Fibroblast of villous mesenchyme (primary cell): ENCODE results near the gene CAD. TPM values are rescaled to one million over a fixed set of nuclear protein-coding genes. Genes with fewer than 3 reads are reported as not detected.

Experiments used
- DNase-seq: peaks from one replicate; pipeline ENCODE4 v3.0.0-alpha.2; 2010; ENCODE audit warnings: low read depth
- H3K4me3 ChIP-seq: 2 replicates; pipeline ENCODE4 v1.5.1; 2011; ENCODE audit warnings: low read depth, mild to moderate bottlenecking, low read length
- CTCF ChIP-seq: IDR thresholded peaks from 2 replicates; pipeline ENCODE4 v1.5.1; 2012; ENCODE audit warnings: low read depth, mild to moderate bottlenecking, low read length; ENCODE audit not compliant: insufficient read depth
- total RNA-seq: library from RNA; depleted of rRNA; stranded (reverse); fragments of >200 nt; gene quantifications from 2 replicates; pipeline ENCODE4 v1.2.3, GENCODE V29; 2012

CAD gene
- total RNA-seq, 1 donor, result 32.4 TPM

GRCh38 chr2:27288610-27289009, 71.4 kb downstream of the CAD start:
- H3K4me3 ChIP-seq, result no peak overlapping the region
- no peak for DNase-seq
- TF ChIP-seq CTCF, result no peak

- no peak for DNase-seq
- TF ChIP-seq CTCF, result no peak
- H3K4me3 ChIP-seq, result no peak overlapping the region
Observed at GRCh38 chr2:27290549-27290948, 73.4 kb downstream of the CAD start.

- no peak for DNase-seq
- TF ChIP-seq CTCF, result no peak
- no peak overlapping the region for H3K4me3 ChIP-seq
Observed at GRCh38 chr2:27291865-27292264, 74.7 kb downstream of the CAD start.

Other genes with a start within 250 kb of the CAD start
- gene MAPRE3, start 246.7 kb upstream of the CAD start, total RNA-seq, result 3.5 TPM in 2 replicates
- 57.7 and 70.4 TPM in 2 replicates for gene TMEM214, start 184.4 kb upstream of the CAD start, total RNA-seq
- gene AGBL5, start 165.7 kb upstream of the CAD start, total RNA-seq, result 27.7 and 35.0 TPM in 2 replicates
- 239 and 282 TPM in 2 replicates for gene OST4, start 145.7 kb upstream of the CAD start, total RNA-seq
- gene EMILIN1, start 138.8 kb upstream of the CAD start, total RNA-seq, result 144 and 160 TPM in 2 replicates
- gene KHK, start 130.6 kb upstream of the CAD start, total RNA-seq, result 0.97 and 1.3 TPM in 2 replicates
- gene CGREF1, start 98.2 kb upstream of the CAD start, total RNA-seq, result under 0.01 TPM in 2 replicates
- under 0.01 TPM in 1 of 2 replicates, not detected in the other for gene ABHD1, start 93.6 kb upstream of the CAD start, total RNA-seq
- 39.3 and 45.3 TPM in 2 replicates for gene PREB, start 82.7 kb upstream of the CAD start, total RNA-seq
- gene PRR30, start 78.0 kb upstream of the CAD start, total RNA-seq, result not detected in 2 replicates
- not detected in 2 replicates for gene TCF23, start 68.4 kb upstream of the CAD start, total RNA-seq
- 159 and 166 TPM in 2 replicates for gene ATRAID, start 5.3 kb upstream of the CAD start, total RNA-seq
- 20.9 and 25.9 TPM in 2 replicates for gene SLC5A6, start 5.1 kb upstream of the CAD start, total RNA-seq
- gene SLC30A3, start 45.7 kb downstream of the CAD start, total RNA-seq, result 0.32 TPM in 1 of 2 replicates, not detected in the other
- gene DNAJC5G, start 58.1 kb downstream of the CAD start, total RNA-seq, result not detected in 2 replicates
- not detected in 2 replicates for gene TRIM54, start 65.1 kb downstream of the CAD start, total RNA-seq
- gene UCN, start 91.1 kb downstream of the CAD start, total RNA-seq, result 0.43 and 0.64 TPM in 2 replicates
- 57.0 and 73.8 TPM in 2 replicates for gene MPV17, start 105.7 kb downstream of the CAD start, total RNA-seq
- 30.9 and 36.7 TPM in 2 replicates for gene GTF3C2, start 139.4 kb downstream of the CAD start, total RNA-seq
- 28.9 and 29.3 TPM in 2 replicates for gene EIF2B4, start 153.0 kb downstream of the CAD start, total RNA-seq
- 166 and 169 TPM in 2 replicates for gene SNX17, start 153.2 kb downstream of the CAD start, total RNA-seq
- 11.7 and 11.9 TPM in 2 replicates for gene ZNF513, start 163.4 kb downstream of the CAD start, total RNA-seq
- gene PPM1G, start 192.2 kb downstream of the CAD start, total RNA-seq, result 60.6 and 63.9 TPM in 2 replicates
- gene NRBP1, start 211.3 kb downstream of the CAD start, total RNA-seq, result 110 and 125 TPM in 2 replicates
- not detected in 2 replicates for gene KRTCAP3, start 225.0 kb downstream of the CAD start, total RNA-seq